Myometrial cell (primary cell): ENCODE measurements around the gene FOXD2. TPM values are rescaled to one million over a fixed set of nuclear protein-coding genes. Genes with fewer than 3 reads are reported as not detected.

Experiments used
- total RNA-seq: library from RNA; depleted of rRNA; stranded (reverse); fragments of >200 nt; gene quantifications from 2 replicates; pipeline ENCODE4 v1.2.3, GENCODE V29; 2015

Gene FOXD2
- total RNA-seq: under 0.01 and 0.29 TPM in 2 replicates

DNA sequence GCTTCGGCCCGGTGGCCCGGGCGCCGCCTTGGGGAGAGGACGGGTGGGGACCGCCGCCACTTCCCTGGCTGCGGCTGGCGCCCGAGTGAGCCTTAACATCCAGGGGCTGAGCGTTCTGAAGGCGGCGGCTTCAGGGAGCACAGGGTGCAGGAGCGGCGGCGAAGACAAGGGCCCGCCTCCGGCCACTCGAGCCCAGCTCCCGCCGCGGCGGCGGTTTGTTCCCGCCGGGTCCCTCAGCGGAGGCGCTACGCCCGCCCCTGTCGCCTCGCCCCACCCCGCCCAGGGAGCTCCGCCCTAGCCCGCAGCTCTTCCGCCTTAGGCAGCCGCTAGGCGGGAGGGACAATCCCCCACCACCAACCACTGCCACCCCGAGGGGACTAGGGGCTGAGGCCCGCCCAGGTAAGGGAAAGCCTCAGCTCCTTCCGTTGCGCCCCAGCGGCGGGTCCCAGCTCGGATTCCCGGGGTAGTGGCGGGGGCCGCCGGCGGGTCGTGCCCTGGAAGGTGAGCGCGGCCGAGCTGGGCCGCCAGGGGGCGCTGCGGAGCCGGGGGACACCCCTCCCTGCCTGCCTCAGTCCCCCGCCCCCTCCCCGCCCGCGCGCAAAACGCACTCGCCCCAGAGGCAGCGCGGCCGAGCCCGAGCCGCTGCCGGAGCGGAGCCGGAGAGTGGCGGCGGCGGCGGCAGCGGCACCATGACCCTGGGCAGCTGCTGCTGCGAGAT, at the start of gene FOXD2:
TSS of gene FOXD2 (plus strand) at position 598 of the 718 bp plus-strand sequence. CDS start at position 690, 92 bp downstream.

DNA sequence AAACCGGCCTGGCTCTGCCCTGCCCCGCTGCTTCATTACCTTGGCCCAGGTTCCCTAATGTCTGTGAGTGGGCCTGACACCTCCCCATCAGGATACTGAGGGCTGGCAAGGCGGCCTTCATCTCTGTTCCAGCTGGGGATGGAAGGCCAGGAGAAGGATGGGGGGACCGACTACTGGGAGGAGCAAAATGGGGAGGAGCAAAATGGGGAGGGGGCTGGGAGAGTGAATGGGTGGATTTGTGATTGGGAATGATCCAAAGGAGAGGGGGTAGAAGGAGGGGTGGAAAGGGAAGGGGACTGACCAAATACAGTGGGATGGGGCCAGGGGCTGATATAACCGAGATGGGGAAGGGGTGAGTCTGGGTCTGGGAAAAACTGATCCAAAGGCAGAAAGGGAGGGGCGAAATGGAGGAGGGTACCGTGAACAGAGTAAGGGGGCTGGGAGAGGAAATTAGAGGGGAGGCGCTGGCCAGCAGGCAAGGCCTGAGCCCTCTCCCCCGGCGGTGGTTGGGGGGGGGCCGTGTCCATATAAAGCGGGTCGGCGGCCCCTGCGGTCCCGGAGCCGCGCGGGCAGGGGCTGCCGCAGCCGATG, 22.0 kb upstream of the FOXD2 start, which contains the start of gene FOXE3:
TSS of gene FOXE3 (plus strand) at position 558 of the 591 bp plus-strand sequence. CDS start at position 589, 31 bp downstream.

Other genes with a start within 250 kb of the FOXD2 start
- not detected in 2 replicates for gene PDZK1IP1, start 248.0 kb upstream of the FOXD2 start, total RNA-seq
- gene TAL1, start 205.8 kb upstream of the FOXD2 start, total RNA-seq: not detected in 2 replicates
- 14.7 and 15.2 TPM in 2 replicates for gene STIL, start 123.9 kb upstream of the FOXD2 start, total RNA-seq
- 78.4 and 100 TPM in 2 replicates for gene CMPK1, start 104.3 kb upstream of the FOXD2 start, total RNA-seq
- not detected in 2 replicates for gene FOXE3, start 21.8 kb upstream of the FOXD2 start, total RNA-seq